Progenitor cell of endocrine pancreas (in vitro differentiated cells): Measurements from ENCODE around the gene OR51B4. TPM values are rescaled to one million over a fixed set of nuclear protein-coding genes. Genes with fewer than 3 reads are reported as not detected.

ENCODE experiments used
- DNase-seq: peaks from one replicate; pipeline ENCODE4 v3.0.0; 2021; ENCODE audit warnings: low spot score; ENCODE audit not compliant: unreplicated experiment
- H3K27ac Mint-ChIP-seq: 2 replicates; pipeline ENCODE4 v1.8.0; 2021; ENCODE audit warnings: mild to moderate bottlenecking, moderate library complexity, mixed read lengths
- H3K27me3 Mint-ChIP-seq: 2 replicates; pipeline ENCODE4 v1.8.0; 2021; ENCODE audit warnings: mixed read lengths
- H3K36me3 Mint-ChIP-seq: 2 replicates; pipeline ENCODE4 v1.8.0; 2022; ENCODE audit warnings: mixed read lengths; ENCODE audit not compliant: insufficient read depth
- H3K4me1 Mint-ChIP-seq: 2 replicates; pipeline ENCODE4 v1.8.0; 2021; ENCODE audit warnings: low read depth, mixed read lengths
- H3K4me3 Mint-ChIP-seq: 2 replicates; pipeline ENCODE4 v1.8.0; 2021; ENCODE audit warnings: low read depth, mild to moderate bottlenecking, moderate library complexity, mixed read lengths
- H3K9me3 Mint-ChIP-seq: 2 replicates; pipeline ENCODE4 v1.8.0; 2021; ENCODE audit warnings: low read depth, mixed read lengths
- CTCF ChIP-seq: fragments of 200-600 bp; sonication (generic); IDR thresholded peaks from one replicate; pipeline ENCODE4 v1.5.0; 2021; ENCODE audit warnings: antibody characterized with exemption, mild to moderate bottlenecking; ENCODE audit not compliant: unreplicated experiment
- total RNA-seq: library from RNA; stranded (reverse); gene quantifications from 2 replicates; pipeline ENCODE4 v1.2.1, GENCODE V29; 2021

The OR51B4 gene
- total RNA-seq, 1 donor from 2014 or later: not detected

DNA sequence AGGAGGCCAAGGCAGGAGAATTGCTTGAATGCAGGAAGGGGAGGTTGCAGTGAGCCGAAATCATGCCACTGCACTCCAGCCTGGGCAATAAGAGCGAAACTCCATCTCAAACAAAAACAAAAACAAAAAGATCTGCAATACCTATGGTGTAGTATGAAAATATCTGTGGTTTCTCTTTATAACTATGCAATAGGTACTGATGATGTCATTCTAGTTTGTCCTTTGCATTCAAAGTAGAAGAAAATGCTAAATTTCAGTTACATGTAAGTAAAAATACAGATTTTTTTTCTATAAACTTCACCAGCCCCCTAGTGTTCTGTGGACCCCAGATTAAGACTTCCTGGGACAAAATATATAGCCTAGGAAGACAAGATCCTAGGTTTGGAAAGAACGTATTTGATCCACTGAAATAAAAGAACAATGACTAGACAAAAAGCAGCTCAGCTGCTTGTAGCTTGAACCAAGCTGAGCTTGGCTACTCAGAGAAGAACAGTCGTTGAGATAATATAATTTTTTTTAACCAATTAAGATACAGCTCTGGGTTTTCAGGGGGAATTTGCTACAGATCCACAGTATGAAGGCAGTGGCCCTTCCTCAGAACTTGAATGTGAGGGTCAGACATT is 29.2 kb downstream of the OR51B4 start:
- Mint-ChIP-seq H3K36me3 (no peaks in the 10 kb centered on the region), H3K27me3 (no peaks in the 10 kb centered on the region), H3K4me1 (peaks cover 7% of the 10 kb centered on the region), H3K27ac (no peak overlapping the region), H3K4me3 (no peak overlapping the region), H3K9me3 (no peaks in the 10 kb centered on the region)
- no peak for TF ChIP-seq CTCF
- no peak for DNase-seq

- no peak for DNase-seq
- Mint-ChIP-seq H3K9me3 (no peaks in the 10 kb centered on the region), H3K27me3 (no peaks in the 10 kb centered on the region), H3K4me3 (no peak within 1 kb of the TSS), H3K27ac (no peak within 1 kb of the TSS), H3K4me1 (peaks cover 4% of the 10 kb centered on the region), H3K36me3 (no peaks in the 10 kb centered on the region)
- TF ChIP-seq CTCF: no peak
Observed at GRCh38 chr11:5269715-5270147, 32.0 kb downstream of the OR51B4 start, which contains the start of gene HBE1. TSS of gene HBE1 (minus strand) at chr11:5269945. CDS start at chr11:5269890, 55 bp downstream.

GRCh38 chr11:5267033-5267563 is 34.6 kb downstream of the OR51B4 start:
- Mint-ChIP-seq H3K4me1 (no peaks in the 10 kb centered on the region), H3K36me3 (no peaks in the 10 kb centered on the region), H3K27me3 (no peaks in the 10 kb centered on the region), H3K27ac (no peak overlapping the region), H3K9me3 (no peaks in the 10 kb centered on the region), H3K4me3 (no peak overlapping the region)
- no peak for DNase-seq
- TF ChIP-seq CTCF: no peak

- Mint-ChIP-seq H3K27me3 (no peaks in the 10 kb centered on the region), H3K4me3 (no peak overlapping the region), H3K27ac (no peak overlapping the region), H3K9me3 (no peaks in the 10 kb centered on the region), H3K4me1 (no peaks in the 10 kb centered on the region), H3K36me3 (no peaks in the 10 kb centered on the region)
- no peak for DNase-seq
- TF ChIP-seq CTCF: no peak
Observed at GRCh38 chr11:5266609-5267008, 35.1 kb downstream of the OR51B4 start.

DNA sequence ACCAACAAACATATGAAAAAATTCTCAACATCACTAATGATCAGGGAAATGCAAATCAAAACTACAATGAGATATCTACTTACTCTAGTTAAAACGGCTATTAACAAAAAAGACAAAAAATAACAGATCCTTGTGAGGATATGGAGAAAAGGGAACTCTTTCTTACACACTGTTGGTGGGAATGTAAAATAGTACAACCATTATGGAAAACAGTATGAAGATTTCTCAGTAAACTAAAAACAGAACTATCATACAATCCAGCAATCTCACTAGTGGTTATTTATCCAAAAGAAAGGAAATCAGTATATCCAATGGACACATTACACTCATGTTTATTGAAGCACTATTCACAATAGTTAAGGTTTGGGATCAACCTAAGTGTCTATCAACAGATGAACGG is 35.9 kb downstream of the OR51B4 start:
- Mint-ChIP-seq H3K27me3 (no peaks in the 10 kb centered on the region), H3K9me3 (peaks cover 6% of the 10 kb centered on the region), H3K4me3 (no peak overlapping the region), H3K36me3 (no peaks in the 10 kb centered on the region), H3K4me1 (no peaks in the 10 kb centered on the region), H3K27ac (no peak overlapping the region)
- DNase-seq: no peak
- no peak for TF ChIP-seq CTCF
